HG02588 (cell line): Measurements from ENCODE around the gene PLXNB2.
A peak's percentile ranks its signal among the peaks of the same experiment; 100 is the strongest.
"Not testable (repeated sequence)": the region's sequence is repeated elsewhere in the genome, so short reads cannot be mapped to it uniquely, and the experiment has no call there.

Experiments
- ATAC-seq: cut with Tn5 transposase; IDR thresholded peaks from one replicate; pipeline ENCODE4 v1.9.1; 2021; ENCODE audit warnings: mild to moderate bottlenecking, moderate library complexity; ENCODE audit not compliant: unreplicated experiment

PLXNB2 gene

GRCh38 chr22:50326225-50326955 is 18.9 kb upstream of the PLXNB2 start:
- no peak for ATAC-seq

GRCh38 chr22:50325444-50326224 is 18.2 kb upstream of the PLXNB2 start:
- ATAC-seq = no peak

GRCh38 chr22:50323900-50324299 is 16.5 kb upstream of the PLXNB2 start:
- no peak for ATAC-seq

DNA sequence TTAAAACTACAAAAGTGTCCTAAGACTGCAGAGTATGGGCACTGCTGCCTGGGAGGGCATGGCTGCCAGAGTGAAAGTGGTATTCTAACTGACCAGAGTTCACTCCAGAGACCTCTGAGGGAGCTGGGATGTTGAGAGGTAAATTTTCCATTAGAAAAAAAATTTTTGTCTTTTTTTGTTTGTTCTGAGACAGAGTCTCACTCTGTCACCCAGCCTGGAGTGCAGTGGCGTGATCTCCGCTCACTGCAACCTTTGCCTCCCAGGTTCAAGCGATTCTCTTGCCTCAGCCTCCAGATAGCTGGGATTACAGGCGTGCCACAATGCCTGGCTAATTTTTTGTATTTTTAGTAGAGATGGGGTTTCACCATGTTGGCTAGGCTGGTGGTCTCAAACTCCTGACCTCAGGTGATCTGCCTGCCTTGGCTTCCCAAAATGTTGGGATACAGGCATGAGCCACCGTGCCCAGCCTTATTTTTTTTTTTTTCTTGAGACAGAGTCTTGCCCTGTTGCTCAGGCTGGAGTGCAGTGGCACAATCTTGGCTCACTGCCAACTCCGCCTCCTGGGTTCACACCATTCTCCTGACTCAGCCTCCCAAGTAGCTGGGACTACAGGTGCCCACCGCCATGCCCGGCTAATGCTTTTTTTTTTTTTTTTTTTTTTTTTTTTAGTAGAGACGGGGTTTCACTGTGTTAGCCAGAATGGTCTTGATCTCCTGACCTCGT is 15.1 kb upstream of the PLXNB2 start:
- ATAC-seq = not testable (repeated sequence)

- no peak for ATAC-seq
Measured at GRCh38 chr22:50320671-50321325, 13.4 kb upstream of the PLXNB2 start.

DNA sequence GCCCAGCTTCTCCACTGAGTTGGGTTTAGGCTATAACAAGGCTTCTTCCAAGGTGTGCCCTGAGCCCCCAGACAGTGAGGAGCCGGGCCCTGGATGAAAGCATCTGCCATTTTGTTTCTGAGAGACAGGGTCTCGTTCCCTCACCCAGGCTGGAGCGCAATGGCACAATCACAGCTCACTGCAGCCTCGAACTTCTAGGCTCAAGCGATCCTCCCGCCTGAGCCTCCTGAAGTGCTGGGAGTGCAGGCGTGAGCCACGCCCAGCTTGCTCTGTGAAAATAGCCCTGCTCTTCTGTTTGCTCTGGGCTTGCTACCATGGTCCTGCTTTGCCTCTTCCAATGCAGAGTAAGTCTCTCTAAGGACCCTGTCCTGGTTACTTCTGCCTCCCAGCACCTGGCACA is 12.7 kb upstream of the PLXNB2 start:
- ATAC-seq = no peak

DNA sequence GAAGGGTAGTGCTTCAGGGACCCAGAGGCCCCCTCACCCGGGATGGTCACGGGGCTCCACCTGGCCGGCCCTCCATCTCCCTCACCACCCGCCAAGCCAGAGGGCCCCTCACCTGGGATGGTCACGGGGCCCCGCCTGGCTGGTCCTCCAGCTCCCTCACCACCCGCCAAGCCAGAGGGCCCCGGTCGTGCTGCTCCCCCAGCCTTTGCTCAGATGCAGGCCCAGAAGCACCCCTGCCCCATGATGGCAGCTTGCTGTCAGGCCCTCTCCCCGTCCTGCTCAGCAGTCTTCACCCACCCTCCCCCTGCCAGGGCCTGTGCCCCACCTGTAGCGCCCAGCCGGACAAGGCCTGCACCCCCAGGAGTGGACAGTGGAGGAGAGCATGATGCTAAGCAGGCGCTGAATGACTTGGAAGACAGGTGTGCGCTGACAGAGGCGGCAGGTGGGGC is 12.1 kb upstream of the PLXNB2 start:
- ATAC-seq = no peak

DNA sequence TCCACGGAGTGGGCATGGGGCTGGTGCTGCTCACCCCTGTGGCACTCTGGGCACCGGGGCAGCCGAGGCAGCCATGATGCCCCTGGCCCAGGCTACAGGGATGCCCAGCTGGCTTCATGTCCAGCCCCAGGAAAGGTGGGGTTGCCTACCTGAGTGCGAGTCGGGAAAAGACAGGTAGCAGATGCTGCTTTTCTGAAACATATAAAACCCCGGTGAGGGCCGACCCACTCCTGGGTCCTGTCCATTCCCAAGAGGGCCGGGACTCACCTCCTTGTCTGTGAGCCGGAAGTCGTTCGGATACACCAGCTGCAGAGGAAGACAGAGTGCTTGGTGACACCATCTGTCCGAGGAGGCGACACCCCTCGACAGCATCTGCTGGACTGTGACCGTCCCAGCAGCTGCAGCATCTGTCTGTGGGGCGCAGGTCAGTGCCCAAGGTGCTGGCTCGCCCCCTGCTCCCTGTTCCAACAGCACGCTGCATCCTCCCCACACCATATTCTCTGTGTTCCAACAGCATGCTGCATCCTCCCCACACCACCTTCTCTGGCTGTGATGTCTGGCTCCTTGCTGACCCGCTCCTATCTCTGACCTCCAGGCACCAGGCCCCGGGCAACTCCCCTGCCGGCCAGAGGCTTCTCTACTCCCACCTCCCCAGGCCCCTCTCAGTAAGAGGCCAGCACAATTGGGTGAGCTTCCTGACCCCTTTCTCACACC is 11.4 kb upstream of the PLXNB2 start:
- ATAC-seq = no peak

- ATAC-seq = no peak
Measured at GRCh38 chr22:50318356-50318697, 10.9 kb upstream of the PLXNB2 start.

DNA sequence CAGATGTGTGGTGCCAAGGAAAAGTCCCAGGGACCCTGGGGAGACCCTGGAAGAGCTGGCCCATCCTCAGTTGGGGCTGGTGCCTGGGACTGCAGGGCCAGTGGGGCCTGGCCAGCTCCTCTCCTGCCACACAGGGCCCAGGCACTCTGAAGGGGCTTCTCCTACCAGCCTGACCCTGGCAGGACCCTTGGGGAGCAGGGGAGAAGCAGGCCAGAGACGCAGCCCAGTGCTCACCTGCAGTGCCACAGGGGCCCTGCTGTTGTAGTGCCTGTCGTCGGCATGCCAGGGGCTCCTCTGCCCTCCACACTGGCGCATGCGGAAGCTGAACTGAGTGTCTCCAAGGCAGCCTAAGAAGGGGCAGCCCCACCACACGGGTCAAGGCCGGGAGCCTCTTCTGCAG is 10.2 kb upstream of the PLXNB2 start:
- no peak for ATAC-seq

- ATAC-seq = no peak
Measured at GRCh38 chr22:50317178-50317577, 9.7 kb upstream of the PLXNB2 start.

GRCh38 chr22:50316114-50317065 is 8.9 kb upstream of the PLXNB2 start:
- no peak for ATAC-seq

GRCh38 chr22:50315289-50316113 is 8.1 kb upstream of the PLXNB2 start:
- ATAC-seq = peak; percentile 14

GRCh38 chr22:50314455-50315288 is 7.2 kb upstream of the PLXNB2 start:
- ATAC-seq = peak; percentile 67

- ATAC-seq = no peak
Measured at GRCh38 chr22:50314081-50314454, 6.6 kb upstream of the PLXNB2 start.

DNA sequence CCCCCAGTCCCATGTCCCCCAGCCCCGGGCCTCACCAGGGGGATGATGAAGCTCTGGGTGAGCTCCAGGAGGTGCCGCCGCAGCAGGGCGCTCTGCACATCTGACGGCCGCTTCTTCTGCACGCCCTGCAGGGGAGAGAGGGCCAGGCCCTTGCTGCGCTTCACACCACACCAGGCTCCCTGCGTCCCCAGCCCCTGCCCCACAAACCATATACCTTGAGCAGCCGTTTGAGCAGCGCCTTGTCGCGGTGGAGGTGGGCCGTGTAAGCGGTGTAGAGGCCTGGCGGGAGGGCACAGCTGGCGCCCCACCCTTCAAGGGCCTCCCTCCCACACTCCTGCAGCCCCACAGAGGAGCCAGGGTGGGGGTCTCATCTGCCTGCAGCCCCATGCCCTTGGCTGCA is 6.2 kb upstream of the PLXNB2 start:
- ATAC-seq = no peak

DNA sequence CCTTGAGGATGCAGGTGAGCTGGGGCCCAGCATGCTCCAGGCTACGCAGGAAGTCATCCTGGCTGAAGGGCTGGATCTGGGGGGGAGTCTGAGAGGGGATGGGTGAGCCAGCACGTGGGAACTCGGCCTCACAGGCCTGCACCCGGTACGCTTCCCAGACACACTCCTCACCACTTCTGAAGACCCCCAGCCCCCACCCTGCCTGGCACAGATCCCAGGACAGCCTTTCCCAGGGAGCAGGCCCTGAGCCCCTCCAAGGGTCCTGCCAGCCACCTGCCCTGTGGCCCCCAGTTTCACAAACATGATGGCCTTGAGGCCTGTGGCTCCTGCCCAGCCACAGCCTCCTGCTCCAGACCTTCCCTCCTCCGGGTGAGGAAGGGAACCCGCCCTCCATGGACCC is 5.6 kb upstream of the PLXNB2 start:
- no peak for ATAC-seq

DNA sequence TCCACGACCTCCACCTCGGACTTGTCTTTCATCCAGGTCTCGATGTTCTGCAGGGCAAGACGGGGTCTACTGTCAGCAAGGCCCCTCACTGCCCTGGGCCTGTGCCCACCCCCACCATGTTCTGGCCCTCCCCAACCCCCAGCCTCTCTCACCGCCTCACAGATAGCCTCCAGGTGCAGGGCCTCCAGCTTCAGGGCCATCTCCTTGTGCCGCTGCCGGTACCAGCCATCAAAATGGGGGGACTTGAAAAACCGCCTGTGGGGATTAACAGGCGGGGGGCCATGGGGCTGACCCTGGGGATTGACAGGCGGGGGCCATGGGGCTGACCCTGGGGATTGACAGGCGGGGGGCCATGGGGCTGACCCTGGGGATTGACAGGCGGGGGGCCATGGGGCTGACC is 4.9 kb upstream of the PLXNB2 start:
- ATAC-seq = no peak
